ENCODE measurements around the gene HSF4.

HSF4 gene

DNA sequence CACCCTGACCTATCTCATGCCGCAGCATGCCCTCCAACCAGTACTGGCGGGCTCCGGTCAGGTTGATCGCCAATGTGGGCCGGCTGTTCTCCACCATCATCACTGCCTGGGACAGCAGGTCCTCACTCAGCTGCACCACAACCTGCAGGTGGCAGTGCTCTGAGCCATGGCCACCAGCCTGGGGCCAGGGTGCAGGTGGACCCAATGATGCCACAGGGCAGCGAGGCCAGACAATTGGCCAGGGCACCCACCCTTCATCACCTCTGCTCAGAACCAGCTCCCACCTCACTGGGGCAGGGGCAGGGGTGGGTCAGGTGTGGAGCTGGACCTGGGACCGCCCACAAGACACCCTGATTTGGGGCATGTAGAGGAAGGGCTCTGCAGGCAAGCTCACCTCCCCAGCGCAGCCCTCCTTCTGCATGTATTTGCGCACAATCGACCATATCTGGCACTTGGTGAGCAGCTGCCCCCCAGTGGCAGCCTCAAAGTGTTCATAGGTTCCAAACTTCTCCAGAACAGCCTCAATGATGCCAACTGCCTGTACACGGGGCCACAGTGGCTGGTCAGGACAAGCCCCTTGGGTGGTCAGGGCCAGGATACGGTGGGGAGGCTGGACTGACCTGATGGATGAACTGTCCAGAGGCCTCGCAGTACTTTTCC lies 15.0 kb downstream of the HSF4 start:
- Histone ChIP-seq H4K8ac (ENCODE audit: low read length) (no peak overlapping the region), H2AK5ac (ENCODE audit: low read length, severe bottlenecking) (no peak overlapping the region), H2BK12ac (ENCODE audit: low read length in 2 of 2) (peak overlapping the region in 1 of 2 experiments; percentile 33), H3K9me3 (ENCODE audit: control insufficient read depth, low read length) (no peaks in the 10 kb centered on the region), H3K14ac (ENCODE audit: low read length in 2 of 2) (peak overlapping the region in 1 of 2 experiments; percentile 26), H2AFZ (ENCODE audit: low read depth, low read length) (no peak overlapping the region), H3K9ac (ENCODE audit: low read length) (no peak overlapping the region), H2BK120ac (ENCODE audit: low read depth, low read length) (no peak overlapping the region), H3K4ac (ENCODE audit: low read depth in 1 of 2, low read length in 2 of 2) (no peak overlapping the region), H2BK15ac (ENCODE audit: low read depth, poor library complexity, severe bottlenecking) (no peak overlapping the region), H3K4me1 (ENCODE audit: control insufficient read depth, insufficient read depth, low read depth, low read length) (peaks cover 25% of the 10 kb centered on the region), H3K79me1 (replicated peaks; ENCODE audit: low read length, poor library complexity, severe bottlenecking) (peaks cover 27% of the 10 kb centered on the region), H4K91ac (ENCODE audit: low read length) (no peak overlapping the region), H3K27ac (ENCODE audit: low read length, poor library complexity, severe bottlenecking) (no peak overlapping the region), H3K4me3 (ENCODE audit: insufficient read depth in 1 of 2, low read depth in 1 of 2, low read length in 2 of 2) (no peak overlapping the region), H3K4me2 (ENCODE audit: low read length, poor library complexity, severe bottlenecking) (no peak overlapping the region), H3K18ac (ENCODE audit: low read depth in 1 of 2, low read length in 2 of 2) (no peak overlapping the region), H3K36me3 (ENCODE audit: control insufficient read depth in 1 of 2, insufficient read depth in 2 of 2, low read depth in 1 of 2, low read length in 2 of 2) (peaks cover 0 to 34% of the 10 kb centered on the region in 2 experiments), H3K23ac (ENCODE audit: low read length in 2 of 2) (no peak overlapping the region), H3K27me3 (ENCODE audit: control insufficient read depth in 1 of 2, insufficient read depth in 1 of 2, low read length in 2 of 2) (no peaks in the 10 kb centered on the region), H2BK5ac (ENCODE audit: low read depth, low read length, poor library complexity, severe bottlenecking) (no peak overlapping the region)
- no peak for DNase-seq
- 94% methylated on average over 12 of the region's 13 CpGs for WGBS

GRCh38 chr16:67180166-67180565 lies 15.6 kb downstream of the HSF4 start:
- H3K9me3 ChIP-seq (ENCODE audit: control insufficient read depth, low read length) = no peaks in the 10 kb centered on the region
- no peak overlapping the region for H3K23ac ChIP-seq (ENCODE audit: low read length in 2 of 2)
- WGBS = 94% methylated on average over 16 of the region's 16 CpGs
- no peak overlapping the region for H2AFZ ChIP-seq (ENCODE audit: low read depth, low read length)
- H3K27me3 ChIP-seq (ENCODE audit: control insufficient read depth in 1 of 2, insufficient read depth in 1 of 2, low read length in 2 of 2) = no peaks in the 10 kb centered on the region
- H3K4me2 ChIP-seq (ENCODE audit: low read length, poor library complexity, severe bottlenecking) = no peak overlapping the region
- H4K91ac ChIP-seq (ENCODE audit: low read length) = no peak overlapping the region
- H3K4ac ChIP-seq (ENCODE audit: low read depth in 1 of 2, low read length in 2 of 2) = no peak overlapping the region
- no peak overlapping the region for H3K4me3 ChIP-seq (ENCODE audit: insufficient read depth in 1 of 2, low read depth in 1 of 2, low read length in 2 of 2)
- H3K4me1 ChIP-seq (ENCODE audit: control insufficient read depth, insufficient read depth, low read depth, low read length) = peaks cover 27% of the 10 kb centered on the region
- peaks cover 27% of the 10 kb centered on the region for H3K79me1 ChIP-seq (replicated peaks; ENCODE audit: low read length, poor library complexity, severe bottlenecking)
- DNase-seq = no peak
- no peak overlapping the region for H4K8ac ChIP-seq (ENCODE audit: low read length)
- no peak overlapping the region for H3K27ac ChIP-seq (ENCODE audit: low read length, poor library complexity, severe bottlenecking)
- no peak overlapping the region for H2BK15ac ChIP-seq (ENCODE audit: low read depth, poor library complexity, severe bottlenecking)
- H3K14ac ChIP-seq (ENCODE audit: low read length in 2 of 2) = no peak overlapping the region
- H2BK5ac ChIP-seq (ENCODE audit: low read depth, low read length, poor library complexity, severe bottlenecking) = no peak overlapping the region
- H3K9ac ChIP-seq (ENCODE audit: low read length) = no peak overlapping the region
- no peak overlapping the region for H3K18ac ChIP-seq (ENCODE audit: low read depth in 1 of 2, low read length in 2 of 2)
- H3K36me3 ChIP-seq (ENCODE audit: control insufficient read depth in 1 of 2, insufficient read depth in 2 of 2, low read depth in 1 of 2, low read length in 2 of 2) = peaks cover 0 to 28% of the 10 kb centered on the region in 2 experiments
- H2AK5ac ChIP-seq (ENCODE audit: low read length, severe bottlenecking) = no peak overlapping the region
- H2BK120ac ChIP-seq (ENCODE audit: low read depth, low read length) = no peak overlapping the region
- no peak overlapping the region for H2BK12ac ChIP-seq (ENCODE audit: low read length in 2 of 2)

DNA sequence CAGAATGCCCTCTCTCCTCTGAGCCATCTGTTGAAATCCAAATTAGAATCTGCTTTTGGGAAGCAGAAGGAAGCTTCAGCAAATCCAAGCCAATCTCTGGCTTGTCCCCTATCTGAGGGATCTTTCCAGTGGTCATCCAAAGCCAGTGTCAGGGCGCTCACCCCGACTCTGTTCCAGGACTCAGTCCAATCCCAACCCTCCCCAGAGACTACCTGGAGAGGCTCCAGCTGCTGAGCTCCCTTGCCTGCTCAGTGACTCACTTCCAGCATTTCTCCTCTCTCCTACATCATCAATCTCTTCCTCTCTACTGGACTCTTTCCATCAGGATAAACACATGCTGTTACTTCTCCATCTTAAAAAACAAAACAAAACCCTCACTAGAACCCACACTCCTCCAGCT lies 16.8 kb downstream of the HSF4 start:
- H3K27ac ChIP-seq (ENCODE audit: low read length, poor library complexity, severe bottlenecking) = no peak overlapping the region
- H2AK5ac ChIP-seq (ENCODE audit: low read length, severe bottlenecking) = no peak overlapping the region
- H2BK15ac ChIP-seq (ENCODE audit: low read depth, poor library complexity, severe bottlenecking) = no peak overlapping the region
- no peak overlapping the region for H4K91ac ChIP-seq (ENCODE audit: low read length)
- peaks cover 27% of the 10 kb centered on the region for H3K79me1 ChIP-seq (replicated peaks; ENCODE audit: low read length, poor library complexity, severe bottlenecking)
- H2BK120ac ChIP-seq (ENCODE audit: low read depth, low read length) = no peak overlapping the region
- H3K18ac ChIP-seq (ENCODE audit: low read depth in 1 of 2, low read length in 2 of 2) = peak overlapping the region in 1 of 2 experiments; percentile 74
- H3K9me3 ChIP-seq (ENCODE audit: control insufficient read depth, low read length) = no peaks in the 10 kb centered on the region
- H3K4me2 ChIP-seq (ENCODE audit: low read length, poor library complexity, severe bottlenecking) = no peak overlapping the region
- 44% methylated on average over 2 of the region's 2 CpGs for WGBS
- H3K9ac ChIP-seq (ENCODE audit: low read length) = peak overlapping the region; percentile 43
- DNase-seq = peak; percentile 85
- peak overlapping the region in 1 of 2 experiments; percentile 23 for H3K23ac ChIP-seq (ENCODE audit: low read length in 2 of 2)
- H2BK5ac ChIP-seq (ENCODE audit: low read depth, low read length, poor library complexity, severe bottlenecking) = no peak overlapping the region
- no peaks in the 10 kb centered on the region for H3K27me3 ChIP-seq (ENCODE audit: control insufficient read depth in 1 of 2, insufficient read depth in 1 of 2, low read length in 2 of 2)
- H4K8ac ChIP-seq (ENCODE audit: low read length) = no peak overlapping the region
- no peak overlapping the region for H2AFZ ChIP-seq (ENCODE audit: low read depth, low read length)
- H3K4me3 ChIP-seq (ENCODE audit: insufficient read depth in 1 of 2, low read depth in 1 of 2, low read length in 2 of 2) = peak overlapping the region in 1 of 2 experiments; percentile 63
- H3K4me1 ChIP-seq (ENCODE audit: control insufficient read depth, insufficient read depth, low read depth, low read length) = peaks cover 32% of the 10 kb centered on the region
- H3K4ac ChIP-seq (ENCODE audit: low read depth in 1 of 2, low read length in 2 of 2) = no peak overlapping the region
- peaks cover 0 to 21% of the 10 kb centered on the region in 2 experiments for H3K36me3 ChIP-seq (ENCODE audit: control insufficient read depth in 1 of 2, insufficient read depth in 2 of 2, low read depth in 1 of 2, low read length in 2 of 2)
- no peak overlapping the region for H3K14ac ChIP-seq (ENCODE audit: low read length in 2 of 2)
- no peak overlapping the region for H2BK12ac ChIP-seq (ENCODE audit: low read length in 2 of 2)

DNA sequence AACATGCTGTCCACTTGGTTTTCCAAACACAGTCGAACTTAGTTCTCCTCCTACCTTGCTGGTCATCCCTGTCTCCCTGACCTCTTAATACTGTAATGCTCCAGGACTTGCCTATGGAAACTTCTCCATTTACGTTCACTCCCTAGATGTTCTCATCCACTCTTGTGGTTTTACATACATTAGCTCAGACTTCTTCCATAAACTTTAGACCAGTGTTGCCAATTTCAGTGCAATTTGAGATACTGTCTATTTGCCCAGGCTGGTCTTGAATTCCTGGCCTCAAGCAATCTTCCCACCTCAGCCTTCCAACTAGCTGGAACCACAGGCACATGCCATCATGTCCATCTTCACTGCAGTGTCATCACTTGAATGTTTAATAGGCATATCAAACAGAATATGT lies 17.7 kb downstream of the HSF4 start:
- H3K14ac ChIP-seq (ENCODE audit: low read length in 2 of 2) = no peak overlapping the region
- no peaks in the 10 kb centered on the region for H3K27me3 ChIP-seq (ENCODE audit: control insufficient read depth in 1 of 2, insufficient read depth in 1 of 2, low read length in 2 of 2)
- no peaks in the 10 kb centered on the region for H3K9me3 ChIP-seq (ENCODE audit: control insufficient read depth, low read length)
- H3K27ac ChIP-seq (ENCODE audit: low read length, poor library complexity, severe bottlenecking) = no peak overlapping the region
- H2AK5ac ChIP-seq (ENCODE audit: low read length, severe bottlenecking) = no peak overlapping the region
- whole genome bisulfite sequencing = 88% methylated on average over 2 of the region's 2 CpGs
- H3K23ac ChIP-seq (ENCODE audit: low read length in 2 of 2) = no peak overlapping the region
- H3K4me1 ChIP-seq (ENCODE audit: control insufficient read depth, insufficient read depth, low read depth, low read length) = peaks cover 41% of the 10 kb centered on the region
- peaks cover 27% of the 10 kb centered on the region for H3K79me1 ChIP-seq (replicated peaks; ENCODE audit: low read length, poor library complexity, severe bottlenecking)
- H2AFZ ChIP-seq (ENCODE audit: low read depth, low read length) = no peak overlapping the region
- peaks cover 0 to 15% of the 10 kb centered on the region in 2 experiments for H3K36me3 ChIP-seq (ENCODE audit: control insufficient read depth in 1 of 2, insufficient read depth in 2 of 2, low read depth in 1 of 2, low read length in 2 of 2)
- H3K9ac ChIP-seq (ENCODE audit: low read length) = peak overlapping the region; percentile 89
- H4K8ac ChIP-seq (ENCODE audit: low read length) = no peak overlapping the region
- peak overlapping the region in 1 of 2 experiments; percentile 82 for H3K4me3 ChIP-seq (ENCODE audit: insufficient read depth in 1 of 2, low read depth in 1 of 2, low read length in 2 of 2)
- H2BK120ac ChIP-seq (ENCODE audit: low read depth, low read length) = no peak overlapping the region
- H3K4me2 ChIP-seq (ENCODE audit: low read length, poor library complexity, severe bottlenecking) = no peak overlapping the region
- H2BK15ac ChIP-seq (ENCODE audit: low read depth, poor library complexity, severe bottlenecking) = no peak overlapping the region
- peak; percentile 44 for DNase-seq
- H4K91ac ChIP-seq (ENCODE audit: low read length) = no peak overlapping the region
- H2BK5ac ChIP-seq (ENCODE audit: low read depth, low read length, poor library complexity, severe bottlenecking) = no peak overlapping the region
- no peak overlapping the region for H3K4ac ChIP-seq (ENCODE audit: low read depth in 1 of 2, low read length in 2 of 2)
- H2BK12ac ChIP-seq (ENCODE audit: low read length in 2 of 2) = no peak overlapping the region
- H3K18ac ChIP-seq (ENCODE audit: low read depth in 1 of 2, low read length in 2 of 2) = no peak overlapping the region

All from mesenchymal stem cell (in vitro differentiated cells and primary cell).